HG03103 (cell line): ENCODE results near the gene CNDP1.
"Not testable (repeated sequence)": the region's sequence is repeated elsewhere in the genome, so short reads cannot be mapped to it uniquely, and the experiment has no call there.

ENCODE experiments used
- ATAC-seq: cut with Tn5 transposase; IDR thresholded peaks from one replicate; pipeline ENCODE4 v1.9.1; 2021; ENCODE audit warnings: low read depth; ENCODE audit not compliant: unreplicated experiment

Gene CNDP1

DNA sequence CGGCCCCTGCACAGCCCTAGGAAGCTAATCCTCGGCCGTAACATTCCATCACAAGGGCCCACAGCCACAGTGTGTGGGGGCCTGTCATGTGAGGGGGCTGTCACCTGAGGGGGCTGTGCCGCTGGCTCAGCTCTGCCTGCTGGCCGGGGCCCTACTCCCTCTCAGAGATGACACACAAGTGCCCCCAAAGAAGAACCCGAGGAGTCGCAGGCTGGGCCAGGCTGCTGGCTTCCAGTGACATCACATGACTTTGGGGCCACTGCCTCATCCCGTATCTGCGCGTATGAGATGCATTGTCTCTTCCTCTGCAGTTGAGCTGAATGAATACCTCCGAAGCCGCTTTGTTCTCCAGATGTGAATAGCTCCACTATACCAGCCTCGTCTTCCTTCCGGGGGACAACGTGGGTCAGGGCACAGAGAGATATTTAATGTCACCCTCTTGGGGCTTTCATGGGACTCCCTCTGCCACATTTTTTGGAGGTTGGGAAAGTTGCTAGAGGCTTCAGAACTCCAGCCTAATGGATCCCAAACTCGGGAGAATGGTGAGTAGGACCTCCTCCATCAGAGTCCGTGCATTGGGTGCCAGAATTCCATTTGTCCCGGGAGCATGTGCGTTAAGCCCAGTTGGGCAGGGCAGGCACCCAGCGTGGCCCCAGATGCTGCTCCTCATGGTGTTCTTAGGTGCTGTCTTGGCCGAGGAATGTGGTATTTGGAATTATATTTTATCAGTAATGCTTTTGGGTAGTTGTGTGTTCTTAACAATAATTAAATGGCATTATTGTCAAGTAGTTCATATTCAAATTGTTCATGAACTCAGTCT, at the start of gene CNDP1:
Gene CNDP1, plus strand, starts transcription at position 351 of the 820 bp plus-strand sequence. Its CDS starts 168 bp downstream, at position 519.
- no peak for ATAC-seq

DNA sequence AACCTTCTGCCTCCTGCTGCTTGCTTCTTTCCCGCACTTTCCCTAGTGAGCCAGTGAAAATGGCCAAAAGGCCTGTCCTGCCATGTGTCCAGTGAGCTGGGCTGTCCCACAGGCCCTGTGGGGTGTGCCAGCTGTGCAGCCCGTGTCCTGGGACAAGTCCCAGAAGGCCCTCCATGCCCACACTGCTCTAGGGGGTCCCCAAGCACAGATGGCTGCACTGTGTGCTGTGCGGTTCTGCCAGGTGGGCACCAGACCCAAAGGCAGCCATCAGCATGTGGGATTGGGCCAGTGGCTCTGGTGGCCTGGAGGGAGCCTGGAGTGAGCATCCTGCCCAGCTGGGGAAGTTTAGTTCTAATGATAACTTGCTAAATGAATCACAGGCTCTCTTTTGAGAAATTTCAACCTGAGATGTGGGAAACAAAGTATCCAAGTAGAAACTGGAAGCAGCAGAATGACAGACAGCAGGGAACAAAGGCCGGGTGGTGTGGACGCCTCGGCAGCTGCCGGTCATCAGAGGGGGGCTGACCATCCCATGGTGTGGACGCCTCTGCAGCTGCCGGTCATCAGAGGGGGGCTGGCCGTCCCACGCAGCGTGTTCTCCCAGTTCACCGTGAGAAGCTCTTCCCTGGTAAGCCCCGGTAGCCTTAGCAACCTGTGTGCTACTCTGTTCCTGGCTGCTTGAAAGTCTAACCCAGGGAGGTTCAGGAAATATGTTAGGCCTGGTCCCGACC, 48.0 kb upstream of the CNDP1 start:
- no peak for ATAC-seq

GRCh38 chr18:74488354-74488753, 45.9 kb upstream of the CNDP1 start:
- no peak for ATAC-seq

DNA sequence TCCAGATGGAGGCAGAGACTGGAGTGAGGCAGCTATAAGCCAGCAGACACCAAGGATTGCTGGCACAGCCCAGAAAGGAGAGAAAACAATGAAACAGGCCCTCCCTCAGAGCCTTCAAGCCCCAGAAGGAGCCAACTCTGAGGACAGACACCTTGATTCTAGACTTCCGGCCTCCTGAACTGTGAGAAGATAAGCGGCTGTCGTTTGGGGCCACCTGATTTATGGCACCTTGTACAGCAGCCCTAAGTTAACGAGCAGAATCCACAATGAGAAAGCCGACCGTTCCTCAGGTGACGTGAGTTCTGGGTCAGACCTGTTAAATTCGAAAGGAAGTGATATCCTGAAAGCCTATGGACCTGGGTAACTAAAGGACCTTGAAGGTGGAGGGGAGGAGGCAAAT, 45.4 kb upstream of the CNDP1 start:
- ATAC-seq, result no peak

- ATAC-seq, result no peak
Observed at GRCh38 chr18:74489676-74490075, 44.6 kb upstream of the CNDP1 start.

DNA sequence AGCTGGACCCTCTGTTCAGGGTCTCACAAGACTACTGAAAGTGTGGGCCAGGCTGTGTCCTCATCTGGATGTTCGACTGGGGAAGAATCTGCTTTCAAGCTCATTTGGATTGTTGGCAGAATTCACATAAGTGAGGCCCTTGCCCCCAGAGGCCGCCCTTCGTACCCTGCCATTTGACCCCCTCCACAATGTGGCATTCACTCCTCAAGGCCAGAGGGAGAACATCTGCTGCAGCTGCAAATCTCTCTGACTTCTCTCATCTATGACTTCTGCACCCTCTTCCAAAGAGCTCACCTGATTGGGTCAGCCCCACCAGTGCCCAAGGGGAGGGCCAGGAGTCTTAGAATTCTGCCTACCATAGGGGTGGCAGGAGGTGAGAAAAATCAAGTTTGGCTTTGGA, 42.0 kb upstream of the CNDP1 start:
- ATAC-seq, result no peak

DNA sequence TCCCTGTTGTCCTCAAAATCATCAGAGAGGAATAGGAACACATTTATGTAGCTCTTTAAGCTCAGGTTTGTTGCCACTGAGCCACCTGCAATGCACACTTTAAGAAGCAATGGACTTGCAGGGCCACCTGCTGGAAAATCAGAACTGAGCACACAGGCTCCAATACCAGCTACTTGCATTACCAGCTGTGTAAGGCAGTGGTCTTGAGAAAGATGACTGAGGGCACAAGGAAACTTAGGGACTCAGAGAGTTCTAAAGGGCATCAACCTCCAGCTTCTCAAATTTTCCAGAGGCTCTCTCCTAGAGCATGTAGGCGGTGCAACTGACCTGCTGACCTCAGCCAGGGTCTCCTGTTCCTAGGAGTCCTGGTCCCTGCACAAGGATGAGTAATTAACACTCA, 40.6 kb upstream of the CNDP1 start:
- peak; percentile 19 for ATAC-seq

DNA sequence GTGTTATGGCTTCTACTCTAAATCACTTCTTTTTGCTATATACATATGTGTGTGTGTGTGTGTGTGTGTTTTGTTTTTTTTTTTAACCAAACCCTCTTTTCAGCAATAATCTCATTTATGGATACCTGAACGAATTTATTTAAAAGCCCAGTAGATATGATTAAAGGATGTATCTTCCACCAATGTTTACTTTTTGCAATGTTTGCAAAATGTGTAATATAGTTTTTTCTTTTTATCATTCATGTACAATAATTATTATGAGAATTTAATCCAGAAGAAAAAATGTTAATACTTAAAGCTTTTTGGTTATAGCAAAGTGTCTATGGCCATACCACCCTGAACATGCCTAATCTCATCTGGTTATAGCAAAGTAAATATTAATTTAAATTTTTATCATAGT, 39.8 kb upstream of the CNDP1 start:
- no peak for ATAC-seq

- peak; percentile 65 for ATAC-seq
Observed at GRCh38 chr18:74495581-74496507, 38.5 kb upstream of the CNDP1 start, which contains the start of gene CNDP2. Gene CNDP2, plus strand, starts transcription at chr18:74496363. Its CDS starts 3,611 bp downstream, at chr18:74499974.

DNA sequence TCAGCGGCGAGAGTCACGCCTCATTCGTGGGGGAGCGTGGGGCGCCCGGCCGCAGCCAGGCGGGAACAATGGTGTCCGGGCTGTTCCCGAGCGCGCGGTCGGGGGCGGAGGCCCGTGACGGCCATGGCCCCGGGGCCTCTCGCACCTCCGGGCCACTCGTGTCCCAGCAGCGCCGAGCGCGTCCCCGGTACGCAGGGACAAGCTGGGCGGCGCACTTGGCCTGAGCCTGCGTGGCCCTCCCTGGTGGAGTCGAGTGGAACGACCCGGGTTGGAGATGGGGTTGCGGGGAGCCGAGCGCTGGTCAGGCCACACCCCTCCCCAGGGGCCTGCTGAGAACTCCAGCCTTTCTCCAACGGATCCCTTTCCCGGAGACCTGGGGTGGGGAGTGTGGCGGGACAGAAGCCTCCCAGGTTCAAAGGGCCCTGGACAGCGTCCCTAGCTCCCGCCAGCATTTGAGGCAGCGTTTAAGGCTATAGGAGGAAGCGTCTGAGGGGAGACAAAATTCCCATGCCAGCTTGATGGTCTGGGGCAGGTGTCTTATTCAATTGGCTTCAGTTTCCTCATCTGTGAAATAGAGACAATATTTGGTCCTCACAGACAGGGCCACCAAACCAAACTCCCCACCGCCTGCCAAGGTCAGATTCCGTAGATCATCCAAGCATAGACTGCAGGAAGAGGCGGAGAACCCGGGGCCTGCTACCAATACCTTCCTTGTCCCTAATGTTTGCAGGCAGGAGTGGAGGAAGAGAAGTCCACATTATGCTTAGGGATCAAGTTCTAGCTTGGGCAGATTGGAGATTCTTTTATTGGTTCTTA, 37.6 kb upstream of the CNDP1 start:
- peak; percentile 18 for ATAC-seq

- ATAC-seq, result no peak
Observed at GRCh38 chr18:74497324-74497676, 37.0 kb upstream of the CNDP1 start.

DNA sequence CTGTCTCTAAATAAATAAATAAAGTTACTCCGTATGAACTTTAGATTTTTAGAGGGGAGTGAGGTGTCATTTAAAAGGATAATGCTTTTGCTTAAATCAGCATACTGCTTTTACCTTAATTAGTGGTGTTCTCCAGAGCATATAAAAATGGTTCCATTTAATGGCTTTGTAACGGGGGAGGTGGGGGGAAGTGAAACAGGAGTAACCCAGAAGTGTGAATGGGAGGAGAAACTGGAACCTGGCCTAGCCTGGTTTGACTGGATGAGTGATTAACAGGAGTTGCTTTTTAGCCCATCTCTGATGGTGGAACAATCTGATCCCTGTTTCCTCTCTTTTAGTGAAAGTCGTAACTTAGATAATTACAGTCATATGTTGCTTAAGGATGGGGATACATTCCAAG, 36.5 kb upstream of the CNDP1 start:
- no peak for ATAC-seq

DNA sequence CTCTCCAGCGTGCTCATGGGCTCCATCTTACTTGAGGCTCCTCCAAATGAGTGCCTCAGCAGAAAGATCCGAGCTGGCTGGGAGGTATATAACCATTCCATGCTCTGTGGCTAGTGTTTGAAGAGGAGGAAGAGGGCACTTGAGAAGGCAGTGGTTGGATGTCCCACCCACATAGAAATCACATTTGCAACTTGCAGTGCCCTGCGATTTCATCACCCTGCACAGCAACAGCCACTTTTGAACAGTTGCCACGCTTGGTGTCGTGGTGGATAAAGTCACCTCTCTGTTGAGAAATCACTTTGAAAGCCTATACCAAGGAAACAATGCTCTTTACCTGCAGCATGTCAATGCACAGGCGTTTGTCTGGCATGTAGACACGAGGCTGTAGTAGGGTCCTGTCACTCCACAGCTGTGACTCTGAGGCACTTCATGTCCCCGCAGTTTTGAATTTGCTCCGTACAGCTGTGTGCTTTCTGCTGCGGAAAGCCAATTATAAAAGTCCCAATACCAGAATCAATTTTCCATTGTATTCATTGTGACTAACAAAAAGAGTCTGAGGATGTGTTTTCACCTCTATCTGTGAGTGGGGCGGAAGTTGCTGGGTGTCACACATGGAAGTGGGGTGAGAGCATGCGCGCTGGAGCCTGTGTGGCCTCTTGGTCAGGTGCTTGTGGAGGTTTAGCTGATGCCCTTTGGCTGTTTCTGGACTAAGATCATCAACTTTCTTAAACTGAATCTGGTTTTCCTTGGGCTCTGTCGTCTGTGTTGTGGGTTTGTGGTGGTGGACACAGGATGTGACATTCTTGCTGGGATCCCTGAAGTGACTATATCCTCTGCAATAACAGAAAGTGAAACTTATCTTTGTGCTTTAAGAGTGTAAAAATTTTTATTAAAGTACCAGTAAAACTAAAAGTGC, 35.3 kb upstream of the CNDP1 start:
- peak; percentile 33 for ATAC-seq

- peak; percentile 33 for ATAC-seq
Observed at GRCh38 chr18:74499633-74500032, 34.7 kb upstream of the CNDP1 start.

DNA sequence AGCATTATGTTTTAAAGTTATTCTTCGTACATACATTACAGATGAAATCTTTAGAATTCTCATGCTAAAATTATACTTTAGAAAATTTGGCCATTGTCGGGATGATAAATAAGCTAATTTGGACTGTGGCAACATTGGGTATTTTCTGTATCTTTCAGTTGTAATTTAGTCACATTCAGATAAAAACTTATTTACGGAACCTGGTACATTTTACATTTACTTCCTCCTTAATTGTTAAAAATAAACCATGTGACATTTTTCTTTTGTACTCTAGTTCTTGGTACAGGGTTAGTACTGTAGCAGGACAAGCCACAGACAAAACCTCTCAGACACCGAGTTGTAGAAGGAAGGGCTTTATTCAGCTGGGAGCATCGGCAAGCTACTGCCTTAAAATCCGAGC, 33.9 kb upstream of the CNDP1 start:
- ATAC-seq, result no peak

DNA sequence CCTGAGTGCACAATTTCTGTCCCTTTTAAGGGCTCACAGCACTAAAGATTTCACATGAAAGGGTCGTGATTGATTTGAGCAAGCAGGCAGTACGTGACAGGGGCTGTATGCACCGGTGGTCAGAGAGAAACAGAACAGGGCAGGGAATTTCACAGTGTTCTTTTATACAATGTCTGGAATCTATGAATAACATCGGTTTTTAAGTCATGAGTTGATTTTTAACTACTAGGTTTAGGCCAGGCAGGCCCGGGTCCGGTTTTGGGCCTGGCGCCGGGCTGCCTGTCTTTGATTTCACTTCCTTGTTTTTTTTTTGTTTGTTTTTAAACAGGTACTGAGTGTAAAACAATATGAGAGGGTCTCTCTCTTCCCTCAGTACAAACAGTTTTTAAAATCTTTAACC, 33.5 kb upstream of the CNDP1 start:
- ATAC-seq, result not testable (repeated sequence)

- ATAC-seq, result no peak
Observed at GRCh38 chr18:74501386-74501785, 32.9 kb upstream of the CNDP1 start.

GRCh38 chr18:74503137-74503536, 31.2 kb upstream of the CNDP1 start:
- ATAC-seq, result no peak

DNA sequence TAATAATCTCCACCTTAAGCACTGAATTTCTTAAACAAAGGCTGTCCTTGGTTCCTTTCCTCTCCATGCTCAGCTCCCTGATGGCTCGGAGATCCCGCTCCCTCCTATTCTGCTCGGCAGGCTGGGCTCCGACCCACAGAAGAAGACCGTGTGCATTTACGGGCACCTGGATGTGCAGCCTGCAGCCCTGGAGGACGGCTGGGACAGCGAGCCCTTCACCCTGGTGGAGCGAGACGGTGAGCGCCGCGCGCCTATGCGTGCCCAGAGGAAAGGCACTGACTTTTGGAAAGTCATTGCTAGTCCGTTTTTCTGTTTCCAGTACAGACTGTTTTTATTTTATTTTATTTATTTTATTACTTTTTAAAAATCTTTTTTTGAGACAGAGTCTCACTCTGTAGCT, 28.5 kb upstream of the CNDP1 start:
- no peak for ATAC-seq
